Endometrial microvascular endothelial cells (primary cell): ENCODE measurements around the gene DPF3. TPM values are rescaled to one million over a fixed set of nuclear protein-coding genes. Genes with fewer than 3 reads are reported as not detected.

Experiments used
- in situ Hi-C: cut with HindIII; loops from 2 replicates; pipeline ENCODE4 v1.10.0; 2017; ENCODE audit warnings: low sequenced_read_pairs, low pct_unique_long_range_greater_than_20kb; ENCODE audit errors: inconsistent ontology term
- total RNA-seq: library from RNA; depleted of rRNA; stranded (reverse); fragments of >200 nt; gene quantifications from one replicate; pipeline ENCODE4 v1.2.3, GENCODE V29; 2015; ENCODE audit errors: inconsistent ontology term

DPF3 gene
- total RNA-seq, 1 donor from 2014 or later: 6.5 TPM

DNA sequence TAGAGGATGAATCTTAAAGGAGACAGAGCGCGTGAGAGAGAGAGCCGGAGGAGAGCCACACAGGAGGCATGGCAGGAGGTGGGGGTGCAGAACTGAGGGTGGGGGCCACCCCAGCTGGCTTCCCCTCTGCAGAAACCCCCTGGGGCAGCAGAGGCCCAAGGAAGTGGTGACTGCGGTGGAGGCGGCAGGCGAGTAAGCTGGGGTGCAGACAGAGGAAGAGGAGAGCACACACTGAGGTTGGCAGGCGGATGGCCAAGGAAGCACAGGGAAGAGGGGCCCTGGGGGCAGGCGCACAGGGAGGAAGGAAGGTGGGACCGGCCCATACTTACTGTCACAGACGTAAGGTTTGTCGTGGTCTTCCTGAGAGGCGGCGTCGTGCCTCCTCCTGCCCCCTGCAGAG is 179.8 kb downstream of the DPF3 start:
- in situ Hi-C loops: no loop called here

DNA sequence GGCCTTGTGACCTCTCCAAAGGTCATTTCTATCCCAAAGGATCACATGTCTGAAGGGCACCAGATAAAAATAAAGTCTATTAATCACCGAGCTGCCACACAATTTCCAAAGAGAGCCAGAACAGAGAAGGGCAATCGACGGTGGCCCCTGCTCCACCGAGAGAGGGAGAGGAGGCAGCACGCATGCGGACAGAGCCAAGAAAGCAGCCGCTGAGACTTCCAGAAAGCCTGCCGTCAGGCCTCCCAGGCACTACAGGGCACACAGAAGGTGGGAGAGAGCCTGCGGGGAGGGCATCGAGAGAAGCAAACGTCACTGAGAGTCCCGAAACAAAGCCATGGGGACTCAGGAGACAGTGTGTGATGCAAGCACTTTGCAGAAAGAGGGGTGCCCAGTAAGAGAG is 182.0 kb downstream of the DPF3 start:
- in situ Hi-C loops: no loop called here

DNA sequence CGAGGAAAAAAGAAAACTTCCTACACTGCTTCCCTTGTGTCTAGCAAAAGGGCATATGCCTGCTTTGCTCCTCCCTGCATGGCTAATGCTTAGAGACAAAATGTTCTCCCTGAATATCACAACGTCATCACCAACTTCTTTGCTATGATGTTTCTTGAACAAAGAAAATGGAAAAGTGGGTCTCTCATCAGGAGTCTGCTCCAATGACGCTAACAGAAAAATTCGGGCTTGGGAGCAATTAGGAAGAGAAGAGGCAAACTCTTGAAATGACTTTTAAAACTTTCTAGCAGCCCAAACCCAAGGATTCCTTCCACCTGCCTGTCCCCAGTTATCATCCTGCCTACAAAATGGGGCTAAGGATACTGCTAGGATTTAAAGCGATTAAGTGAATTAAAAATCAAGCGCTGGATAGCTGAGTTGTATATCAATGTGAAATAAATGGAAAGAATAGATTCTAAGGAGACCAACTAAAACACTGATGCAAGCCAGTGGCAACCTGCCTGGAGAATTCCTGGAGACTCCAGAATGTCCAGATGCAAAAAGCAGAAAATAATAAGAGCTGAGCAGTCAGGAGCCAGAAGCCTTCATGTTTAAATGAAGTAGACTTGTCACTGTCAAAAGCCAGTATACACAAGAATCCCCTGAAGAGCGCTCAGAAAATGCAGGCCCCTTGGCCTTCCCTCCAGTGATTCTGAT is 183.8 kb downstream of the DPF3 start:
- in situ Hi-C loops: no loop called here

DNA sequence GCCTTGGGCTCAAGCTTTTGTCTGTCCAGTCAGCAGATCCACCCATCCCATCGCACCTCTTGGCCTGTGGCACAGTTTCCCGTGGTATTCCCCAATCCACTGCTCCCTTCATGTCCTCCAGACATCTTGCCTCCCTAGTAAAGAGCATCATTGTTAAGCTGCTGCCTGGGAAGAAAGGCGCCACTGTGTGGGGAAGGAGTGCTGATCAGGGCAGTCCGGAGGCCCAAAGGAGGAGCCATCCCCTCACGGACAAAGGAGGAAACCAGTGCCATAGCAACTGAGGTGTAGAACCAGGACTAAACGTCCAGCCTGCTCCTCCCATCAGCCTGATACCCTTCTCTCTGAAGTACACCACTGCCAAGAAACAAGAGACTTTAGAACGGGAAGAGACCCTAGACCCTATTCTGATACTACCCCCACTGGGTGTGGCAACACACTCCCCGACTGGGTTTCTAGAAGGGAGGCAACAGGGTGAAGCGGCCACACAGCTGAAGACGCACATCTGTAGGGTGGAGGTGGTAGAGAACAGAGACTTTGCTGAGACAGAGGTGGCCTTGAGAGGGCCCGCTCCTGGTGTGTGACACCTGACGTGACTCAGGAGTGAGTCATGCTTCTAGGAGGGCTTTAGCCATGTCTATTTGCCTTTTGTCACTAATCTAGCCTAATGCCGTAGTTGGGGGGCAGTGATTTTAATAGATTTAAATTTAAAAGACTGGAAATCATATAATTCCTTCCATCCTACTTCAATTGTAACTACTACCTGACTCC is 185.0 kb downstream of the DPF3 start:
- in situ Hi-C loops: no loop called here

DNA sequence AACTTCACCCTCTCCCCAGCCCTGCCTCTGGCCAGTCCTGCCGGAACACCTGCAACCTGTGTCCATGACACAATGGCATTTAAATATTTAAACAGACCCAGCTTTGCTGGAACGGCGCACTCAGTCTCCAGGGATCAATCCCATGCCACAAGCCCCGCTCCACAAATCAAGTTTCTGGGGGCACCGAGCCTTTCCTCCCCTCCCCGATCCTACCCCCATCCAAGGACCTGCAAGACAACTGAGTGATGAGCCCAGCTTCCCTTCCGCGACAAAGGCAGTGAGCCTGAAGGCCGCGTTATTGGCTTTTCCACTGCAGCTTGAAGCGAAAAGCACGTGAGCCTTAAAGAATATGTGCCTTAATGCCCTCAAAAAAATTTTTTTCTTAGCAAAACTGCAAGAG is 185.7 kb downstream of the DPF3 start:
- in situ Hi-C loops: no loop called here

DNA sequence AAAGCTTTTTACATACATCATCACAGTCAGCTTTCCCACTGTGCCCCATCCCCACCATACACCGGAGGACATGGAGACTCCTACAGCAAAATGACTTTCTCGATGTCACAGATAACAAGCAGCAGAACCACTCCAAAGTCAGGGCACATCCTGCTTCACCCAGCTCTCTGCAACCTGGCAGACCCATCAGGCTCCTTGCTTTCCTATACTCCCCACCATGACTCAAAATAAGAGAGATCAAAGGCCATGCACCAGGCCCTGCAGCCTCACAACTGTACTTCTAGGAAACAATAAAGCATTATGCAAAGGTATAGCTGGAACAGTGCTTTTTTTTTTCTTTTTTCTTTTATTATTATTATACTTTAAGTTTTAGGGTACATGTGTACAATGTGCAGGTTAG is 187.4 kb downstream of the DPF3 start:
- in situ Hi-C loops: no loop called here

DNA sequence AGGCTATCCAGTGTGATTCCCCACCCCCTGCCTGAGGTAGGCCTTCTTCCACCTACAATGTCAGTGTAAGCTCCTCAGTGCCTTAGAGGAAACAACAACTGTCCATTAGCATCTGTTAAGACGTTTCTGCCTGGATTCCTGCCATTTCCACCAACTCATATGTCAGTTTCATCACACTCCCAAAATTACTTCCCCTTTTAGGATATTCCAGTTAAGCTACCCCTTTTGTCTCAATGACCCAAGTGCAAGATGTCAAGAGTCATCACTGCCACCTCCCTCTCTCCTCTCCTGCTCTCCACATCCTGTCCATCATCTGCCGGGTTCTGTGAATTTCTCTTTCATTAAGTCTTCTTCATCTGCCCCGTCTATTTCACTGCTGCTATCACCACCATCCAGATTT is 189.4 kb downstream of the DPF3 start:
- in situ Hi-C loops: no loop called here

DNA sequence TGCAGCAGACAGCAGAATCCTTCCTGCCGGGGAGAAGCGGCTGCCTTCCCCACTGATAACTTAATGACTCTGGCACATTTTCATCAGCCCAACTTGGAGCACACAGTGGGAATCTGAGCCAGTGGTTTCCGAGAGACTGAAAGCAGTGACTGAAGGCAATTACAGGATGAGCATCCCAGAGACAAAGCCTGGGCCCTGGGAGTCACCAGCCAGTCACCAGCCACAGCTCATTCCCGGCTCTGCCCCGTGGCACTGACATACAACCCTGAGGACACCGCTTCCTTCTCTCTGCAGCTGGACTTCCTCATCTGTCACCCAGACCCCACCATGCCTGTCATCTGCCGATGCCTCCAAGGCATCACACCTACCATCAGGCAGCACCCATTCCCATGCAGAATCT is 192.3 kb downstream of the DPF3 start:
- in situ Hi-C loops: no loop called here

DNA sequence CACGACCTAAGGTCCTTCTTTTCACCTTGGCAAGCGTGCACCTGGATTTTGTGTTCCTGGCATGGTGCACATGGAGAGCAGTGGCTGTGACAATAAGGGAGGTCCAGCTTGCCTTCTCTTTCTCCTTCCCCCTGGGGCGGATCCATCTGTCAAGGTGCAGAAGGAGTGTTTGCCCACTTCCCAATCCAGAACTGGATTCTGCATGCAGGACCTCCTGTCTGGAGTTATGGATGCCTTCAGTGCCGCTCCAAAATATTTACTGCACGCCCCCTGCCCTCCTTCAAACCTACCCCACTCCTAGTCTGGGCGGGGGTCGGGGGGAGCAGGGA is 192.7 kb downstream of the DPF3 start:
- in situ Hi-C loops: no loop called here

DNA sequence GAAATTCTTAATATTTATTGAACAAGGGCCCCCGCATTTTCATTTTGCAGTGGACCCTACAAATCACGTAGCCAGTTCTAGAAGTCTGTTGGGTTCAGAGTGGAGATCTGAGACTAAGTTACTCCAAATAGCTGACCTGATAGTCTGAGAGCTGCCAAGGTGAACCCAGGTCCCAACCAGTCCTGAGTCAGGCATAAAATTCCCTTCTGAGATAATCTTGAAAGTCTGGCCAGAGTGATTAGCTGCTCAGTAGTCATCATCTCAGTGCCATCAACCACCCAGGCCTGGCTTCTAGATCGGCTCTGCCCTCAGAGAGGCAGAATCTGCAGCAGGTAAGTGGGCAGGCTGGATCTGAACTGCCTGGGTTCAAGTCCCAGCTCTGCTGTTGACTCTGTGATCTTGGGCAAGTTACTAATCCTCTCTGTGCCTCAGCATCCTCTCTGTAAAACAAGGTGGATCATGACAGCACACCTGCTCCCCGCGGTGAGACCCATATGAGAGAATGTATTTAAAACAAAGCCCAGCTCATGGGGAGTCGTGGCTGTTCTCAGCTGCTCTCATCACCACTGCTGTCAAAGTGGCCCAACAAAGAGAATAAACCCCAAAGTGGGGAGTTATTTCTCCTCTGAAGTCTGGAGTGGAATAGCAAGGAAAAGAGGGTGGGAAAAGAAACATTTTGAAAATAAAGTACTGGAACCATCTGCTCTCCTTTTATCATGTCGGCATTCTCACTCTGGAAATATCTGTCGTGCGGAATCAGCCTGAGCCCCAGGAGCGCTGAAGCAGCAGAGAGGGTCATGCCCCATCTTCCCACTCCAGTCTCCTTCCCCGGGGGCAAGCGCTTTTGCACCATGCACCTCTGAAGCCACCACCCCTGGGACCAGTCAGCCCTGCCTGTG is 193.3 kb downstream of the DPF3 start:
- in situ Hi-C loops: no loop called here

DNA sequence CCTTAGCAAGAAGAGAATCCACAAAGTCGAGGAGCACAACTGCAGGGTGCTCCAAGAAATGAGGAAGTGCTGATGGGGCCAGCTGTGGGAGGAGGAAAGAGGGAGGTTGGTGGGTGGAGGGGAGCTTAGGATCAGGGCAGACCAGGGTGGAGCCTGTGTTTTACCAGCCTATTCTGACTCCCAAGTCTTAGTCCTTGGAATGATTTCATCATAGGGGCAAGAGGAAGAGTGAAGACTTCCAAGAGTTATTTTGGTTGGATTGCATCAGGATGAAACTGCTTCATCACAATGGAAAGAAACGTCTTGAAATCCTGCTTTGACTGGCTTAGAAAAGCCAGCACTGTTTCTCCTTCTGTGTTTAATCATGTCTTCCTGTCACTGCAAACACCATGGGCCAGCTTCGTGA is 194.0 kb downstream of the DPF3 start:
- in situ Hi-C loops: no loop called here

DNA sequence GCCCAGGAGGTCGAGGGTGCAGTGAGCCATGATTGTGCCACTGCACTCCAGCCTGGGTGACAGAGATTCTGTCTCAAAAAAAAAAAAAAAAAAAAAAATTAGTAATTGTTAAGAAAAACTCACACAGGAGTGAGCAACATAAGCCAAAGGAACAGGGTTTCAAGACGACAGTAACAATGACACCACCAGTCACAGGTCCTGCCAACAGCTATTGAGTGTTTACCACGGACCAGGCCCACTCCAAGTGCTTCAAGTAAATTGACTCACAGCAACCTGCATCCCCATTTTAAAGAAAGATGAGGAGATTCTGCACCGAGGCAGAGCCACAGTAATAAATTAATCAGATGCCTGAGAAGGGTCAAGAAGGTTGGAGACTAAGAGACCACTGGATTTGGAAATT is 194.5 kb downstream of the DPF3 start:
- in situ Hi-C loops: no loop called here

DNA sequence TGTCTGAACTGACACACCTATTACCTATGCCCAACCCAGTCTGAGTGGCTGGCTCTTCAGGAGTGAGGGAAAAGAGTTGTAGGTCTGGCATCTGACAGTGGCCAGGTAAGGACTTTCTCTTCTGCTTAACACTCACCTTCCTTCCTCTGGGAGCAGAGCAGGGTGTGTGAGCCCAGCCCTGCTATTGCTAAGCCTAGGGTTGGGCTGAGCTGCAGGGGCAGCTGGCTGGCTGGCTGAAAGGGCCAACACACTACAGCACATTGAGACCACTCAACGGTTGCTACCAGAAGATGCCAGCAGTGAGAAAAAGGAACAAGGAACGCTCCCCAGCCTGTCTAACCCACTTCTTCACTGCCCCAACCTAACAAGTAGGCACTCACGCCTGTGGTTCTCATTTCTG is 201.2 kb downstream of the DPF3 start:
- in situ Hi-C loops: no loop called here

DNA sequence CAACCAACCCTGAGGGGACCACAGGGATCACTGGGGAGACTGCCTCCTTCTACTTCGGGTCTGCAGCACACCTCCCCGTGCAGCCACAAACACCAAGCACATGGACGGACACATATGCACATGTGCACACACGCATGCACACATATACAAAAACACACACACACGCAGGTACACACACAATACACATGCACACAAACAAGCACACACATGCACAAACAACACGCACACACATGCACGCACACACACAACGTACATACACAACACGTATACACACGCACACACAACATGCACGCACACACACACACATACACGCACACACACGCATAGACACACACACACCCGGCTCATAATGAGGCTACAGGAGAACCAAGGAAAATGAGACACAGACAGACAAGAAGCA is 203.6 kb downstream of the DPF3 start:
- in situ Hi-C loops: no loop called here

DNA sequence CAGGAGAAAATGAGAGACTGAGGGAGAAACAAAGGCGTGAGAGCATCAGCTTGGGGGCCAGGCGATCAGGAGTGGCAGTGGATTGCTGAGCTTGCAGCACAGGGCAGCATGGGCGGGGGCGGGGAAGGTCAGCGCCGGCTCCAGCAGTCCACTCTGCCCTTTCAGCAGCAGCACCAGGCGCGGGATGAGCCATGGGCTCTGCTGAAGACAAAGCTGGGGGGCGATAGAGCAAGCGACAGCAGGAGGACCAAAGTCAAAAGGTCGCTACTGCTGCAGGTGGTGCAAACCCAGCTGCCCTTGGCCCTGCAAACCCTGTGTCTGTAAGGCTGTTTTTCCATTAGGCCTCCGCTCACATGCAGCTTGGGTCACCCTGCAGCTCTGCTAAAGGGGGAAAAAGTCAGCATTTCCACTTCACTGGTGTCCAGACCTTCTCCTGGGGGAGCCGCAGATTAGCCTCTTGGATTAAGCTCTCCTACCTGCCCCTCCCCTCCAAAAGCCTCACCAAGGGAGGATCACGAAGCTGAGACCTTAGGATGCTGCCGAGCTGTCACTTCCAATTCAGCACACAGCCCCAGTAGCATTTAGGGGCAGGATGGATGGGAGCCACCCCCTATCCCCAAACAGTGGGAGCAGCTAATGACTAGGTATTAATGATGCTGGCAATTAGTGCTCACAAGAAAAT is 204.8 kb downstream of the DPF3 start:
- in situ Hi-C loops: no loop called here

DNA sequence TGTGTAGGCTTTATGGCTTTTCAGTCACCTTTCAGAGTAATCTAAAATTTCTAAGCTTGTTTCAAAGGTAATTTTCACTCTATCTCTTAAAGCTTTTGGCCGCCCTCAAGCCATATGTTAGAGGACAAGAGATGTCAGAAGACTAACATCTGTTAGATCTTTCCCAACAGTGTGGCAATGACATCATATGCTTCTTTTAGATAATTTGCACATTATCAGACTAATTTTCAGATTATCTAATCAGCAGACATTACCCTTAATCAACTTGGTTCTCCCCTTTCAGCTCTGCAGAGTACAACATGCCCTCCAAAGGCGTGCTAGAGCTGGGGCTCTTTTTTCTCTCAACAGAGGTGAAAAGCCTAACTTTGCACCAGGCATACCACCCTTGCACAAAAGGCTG is 207.1 kb downstream of the DPF3 start:
- in situ Hi-C loops: no loop called here

DNA sequence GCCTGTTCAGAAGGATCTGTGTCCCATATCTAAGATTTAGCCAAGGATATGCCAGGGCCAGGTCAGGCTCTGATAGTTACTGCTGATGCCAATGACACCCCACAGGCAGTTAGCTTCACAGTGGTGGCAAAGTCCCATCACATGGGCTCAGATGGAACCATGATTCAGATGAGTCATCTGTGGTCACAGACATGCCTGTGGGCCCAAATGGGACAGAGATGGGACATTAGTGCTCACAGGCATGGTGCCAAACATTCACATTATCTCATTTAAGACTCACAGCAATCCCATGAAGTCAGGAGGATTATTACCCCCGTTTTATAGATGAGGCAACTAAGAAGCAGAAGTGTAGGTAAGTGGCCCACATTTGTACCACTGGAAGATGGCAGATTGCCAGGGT is 207.8 kb downstream of the DPF3 start:
- in situ Hi-C loops: no loop called here

DNA sequence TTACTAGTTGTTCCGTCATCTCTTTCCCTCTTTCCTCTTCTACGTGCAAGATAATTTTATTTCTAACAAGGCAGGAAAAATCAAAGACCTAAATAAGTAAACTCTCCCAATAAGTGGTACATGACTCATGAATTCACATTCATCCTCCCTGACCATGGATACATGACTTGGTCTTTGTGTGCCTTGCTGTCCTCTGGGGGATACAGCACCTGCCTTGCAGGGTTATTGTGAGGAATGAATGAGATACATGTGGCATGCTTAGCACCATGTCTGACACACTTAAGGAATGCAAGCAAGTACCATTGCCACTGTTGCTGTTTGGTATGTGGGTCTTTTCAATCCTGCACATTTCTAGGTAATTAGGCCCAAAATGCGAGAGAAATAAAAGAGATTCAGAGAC is 208.4 kb downstream of the DPF3 start:
- in situ Hi-C loops: no loop called here

DNA sequence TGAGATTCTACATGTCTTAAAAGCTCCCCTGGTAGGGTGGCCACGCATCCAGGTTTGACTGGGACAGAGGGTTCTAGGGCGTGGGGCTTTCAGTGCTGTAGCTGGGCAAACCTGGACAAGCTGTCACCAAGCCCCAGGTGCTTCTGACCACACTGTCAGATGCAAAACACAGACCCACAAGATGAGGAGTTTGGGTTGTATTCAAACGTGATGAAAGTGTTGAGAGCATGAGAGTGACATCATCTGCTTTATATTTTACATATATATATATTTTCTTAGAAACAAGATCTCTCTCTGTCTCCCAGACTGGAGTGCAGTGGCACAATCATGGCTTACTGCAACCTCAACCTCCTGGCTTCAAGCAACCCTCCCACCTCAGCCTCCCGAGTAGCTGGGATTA is 210.1 kb downstream of the DPF3 start:
- in situ Hi-C loops: no loop called here
